Sigmoid colon (tissue), 7 donors: ENCODE results near the gene KIF6. TPM values are rescaled to one million over a fixed set of nuclear protein-coding genes. Genes with fewer than 3 reads are reported as not detected.

Experiments
- DNase-seq: peaks from one replicate; pipeline ENCODE4 v3.0.0-alpha.2; 2019
- H3K27ac ChIP-seq, 4 donors: fragments of 200-600 bp; sonication (generic); one replicate each; pipeline ENCODE4 v1.5.1; 2016 to 2019; ENCODE audit warnings: mild to moderate bottlenecking in 1 of 4
- H3K27me3 ChIP-seq, 3 donors: fragments of 200-600 bp; sonication (generic); one replicate each; pipeline ENCODE4 v1.5.1; 2019; ENCODE audit warnings: mild to moderate bottlenecking in 1 of 3
- H3K36me3 ChIP-seq, 4 donors: fragments of 200-600 bp; sonication (generic); one replicate each; pipeline ENCODE4 v1.5.1; 2016 to 2019
- H3K4me1 ChIP-seq, 4 donors: fragments of 200-600 bp; sonication (generic); one replicate each; pipeline ENCODE4 v1.5.1; 2017 to 2019
- H3K4me3 ChIP-seq, 4 donors: fragments of 200-600 bp; sonication (generic); one replicate each; pipeline ENCODE4 v1.5.1; 2017 to 2019; ENCODE audit warnings: mild to moderate bottlenecking in 2 of 4, moderate library complexity in 1 of 4
- H3K9me3 ChIP-seq, 4 donors: fragments of 200-600 bp in 3 of 4; sonication (generic) in 3 of 4; one replicate each; pipeline versions ENCODE4 v1.5.1 to v1.6.1; 2013 to 2019
- CTCF ChIP-seq, 4 experiments: fragments of 450-650 bp in 3 of 4; fragments of 200-600 bp in 1 of 4; IDR thresholded peaks; one replicate each; pipeline ENCODE4 v1.5.1; 2016 to 2019; ENCODE audit warnings: antibody characterized with exemption in 4 of 4, mild to moderate bottlenecking in 3 of 4, moderate library complexity in 2 of 4
- EP300 ChIP-seq, 4 donors: sonication (generic); formaldehyde crosslinking; IDR thresholded peaks; one replicate each; pipeline ENCODE4 v1.6.1; 2017; ENCODE audit warnings: antibody characterized with exemption in 4 of 4
- POLR2A ChIP-seq, 2 donors: fragments of 450-650 bp; IDR thresholded peaks; one replicate each; pipeline ENCODE4 v1.6.1; 2016; ENCODE audit warnings: antibody characterized with exemption in 2 of 2, mild to moderate bottlenecking in 2 of 2, moderate library complexity in 2 of 2
- POLR2AphosphoS5 ChIP-seq, 4 donors: sonication (generic); formaldehyde crosslinking; IDR thresholded peaks; one replicate each; pipeline ENCODE4 v1.6.1; 2017; ENCODE audit warnings: antibody characterized with exemption in 4 of 4
- WGBS, 2 donors: extraction: QIAGEN DNeasy Blood & Tissue Kit; methylation state at CpG; one replicate each; pipeline ENCODE4 v1.1.7; 2013; 5-methylcytosine and 5-hydroxymethylcytosine counted together
- intact Hi-C: fragments of 100-400 bp; cut with DNase I; formaldehyde crosslinking; loops from one replicate; pipeline ENCODE4 v1.15.1; 2023
- polyA plus RNA-seq, 3 donors: library from polyadenylated mRNA; stranded (reverse); fragments of 200-250 nt; gene quantifications; one replicate each; pipeline ENCODE4 v1.2.3, GENCODE V29; 2013
- total RNA-seq, 4 donors: library from RNA; depleted of rRNA; stranded (reverse); fragments of >200 nt; gene quantifications; one replicate each; pipeline ENCODE4 v1.1.0, GENCODE V29; 2016
- donor health status: healthy with polysubstance abuse.
- donor health status: Bipolar disorder and iron deficiency.
- donor health status: healthy.

Gene KIF6
- total and polyA plus RNA-seq, 7 donors: under 0.01 to 0.99 (median 0.36) TPM; not detected in 2

- WGBS, 2 donors: 73 to 75% methylated on average over 12 of the region's 12 CpGs
Observed at GRCh38 chr6:39388606-39389483, 336.4 kb downstream of the KIF6 start.

GRCh38 chr6:39387785-39388184 is 337.4 kb downstream of the KIF6 start:
- WGBS, 2 donors: 79 to 89% methylated on average over 3 of the region's 3 CpGs
- H3K36me3 ChIP-seq: no peaks in the 10 kb centered on the region
- DNase-seq: no peak
- no peaks in the 10 kb centered on the region for H3K27me3 ChIP-seq
- TF ChIP-seq POLR2A (IDR thresholded peaks at IDR 0.05): no peak
- intact Hi-C loops: no loop called here
- H3K4me3 ChIP-seq: no peak overlapping the region
- H3K27ac ChIP-seq: no peak overlapping the region
- peaks cover 0 to 7% (median 3%) of the 10 kb centered on the region in 4 donors for H3K4me1 ChIP-seq
- no peaks in the 10 kb centered on the region for H3K9me3 ChIP-seq

More at GRCh38 chr6:39388606-39389483, 336.4 kb downstream of the KIF6 start:
- no peak overlapping the region for H3K27ac ChIP-seq
- H3K4me3 ChIP-seq: no peak overlapping the region
- no peaks in the 10 kb centered on the region for H3K36me3 ChIP-seq
- no peaks in the 10 kb centered on the region for H3K9me3 ChIP-seq
- no peak for DNase-seq
- TF ChIP-seq EP300 (IDR thresholded peaks at IDR 0.05) (no peak), POLR2A (IDR thresholded peaks at IDR 0.05) (no peak), CTCF (IDR thresholded peaks at IDR 0.05) (no peak)
- peaks cover 0 to 7% (median 3%) of the 10 kb centered on the region in 4 donors for H3K4me1 ChIP-seq
- intact Hi-C loops: no loop called here
- no peaks in the 10 kb centered on the region for H3K27me3 ChIP-seq

GRCh38 chr6:39386487-39386886 is 338.7 kb downstream of the KIF6 start:
- Histone ChIP-seq H3K4me1 (peaks cover 0 to 7% (median 3%) of the 10 kb centered on the region in 4 donors), H3K27ac (no peak overlapping the region), H3K4me3 (no peak overlapping the region), H3K9me3 (no peaks in the 10 kb centered on the region), H3K36me3 (no peaks in the 10 kb centered on the region), H3K27me3 (no peaks in the 10 kb centered on the region)
- intact Hi-C loops: no loop called here
- TF ChIP-seq POLR2A (IDR thresholded peaks at IDR 0.05) (no peak), EP300 (IDR thresholded peaks at IDR 0.05) (no peak), CTCF (IDR thresholded peaks at IDR 0.05) (no peak), POLR2AphosphoS5 (IDR thresholded peaks at IDR 0.05) (no peak)
- WGBS, 2 donors: 68 to 85% methylated on average over 3 of the region's 3 CpGs
- no peak for DNase-seq

GRCh38 chr6:39381550-39382140 is 343.6 kb downstream of the KIF6 start:
- no peak overlapping the region for H3K4me3 ChIP-seq
- peaks cover 0 to 4% (median 2%) of the 10 kb centered on the region in 4 donors for H3K4me1 ChIP-seq
- DNase-seq: no peak
- WGBS, 2 donors: 89 to 90% methylated on average over 5 of the region's 5 CpGs
- no peak for TF ChIP-seq POLR2AphosphoS5 (IDR thresholded peaks at IDR 0.05)
- TF ChIP-seq POLR2A (IDR thresholded peaks at IDR 0.05): no peak
- no peak for TF ChIP-seq EP300 (IDR thresholded peaks at IDR 0.05)
- TF ChIP-seq CTCF (IDR thresholded peaks at IDR 0.05): no peak
- no peaks in the 10 kb centered on the region for H3K9me3 ChIP-seq
- H3K27ac ChIP-seq: no peak overlapping the region
- no peaks in the 10 kb centered on the region for H3K36me3 ChIP-seq
- intact Hi-C loops: no loop called here
- H3K27me3 ChIP-seq: no peaks in the 10 kb centered on the region

- Histone ChIP-seq H3K27me3 (no peaks in the 10 kb centered on the region), H3K27ac (no peak overlapping the region), H3K4me1 (peaks cover 0 to 4% (median 0%) of the 10 kb centered on the region in 4 donors), H3K9me3 (no peaks in the 10 kb centered on the region), H3K4me3 (no peak overlapping the region), H3K36me3 (no peaks in the 10 kb centered on the region)
- WGBS, 2 donors: 86 to 88% methylated on average over 6 of the region's 6 CpGs
- TF ChIP-seq CTCF (IDR thresholded peaks at IDR 0.05) (no peak), EP300 (IDR thresholded peaks at IDR 0.05) (no peak), POLR2A (IDR thresholded peaks at IDR 0.05) (no peak), POLR2AphosphoS5 (IDR thresholded peaks at IDR 0.05) (no peak)
- intact Hi-C loops: no loop called here
- no peak for DNase-seq
Observed at GRCh38 chr6:39380837-39381549, 344.2 kb downstream of the KIF6 start.
